GM19025 (cell line): ENCODE data around the gene PLTP.
"Not testable (repeated sequence)": the region's sequence is repeated elsewhere in the genome, so short reads cannot be mapped to it uniquely, and the experiment has no call there.

Experiments
- ATAC-seq: cut with Tn5 transposase; IDR thresholded peaks from one replicate; pipeline ENCODE4 v1.9.1; 2021; ENCODE audit warnings: mild to moderate bottlenecking, low read depth, moderate library complexity; ENCODE audit not compliant: unreplicated experiment

PLTP gene

DNA sequence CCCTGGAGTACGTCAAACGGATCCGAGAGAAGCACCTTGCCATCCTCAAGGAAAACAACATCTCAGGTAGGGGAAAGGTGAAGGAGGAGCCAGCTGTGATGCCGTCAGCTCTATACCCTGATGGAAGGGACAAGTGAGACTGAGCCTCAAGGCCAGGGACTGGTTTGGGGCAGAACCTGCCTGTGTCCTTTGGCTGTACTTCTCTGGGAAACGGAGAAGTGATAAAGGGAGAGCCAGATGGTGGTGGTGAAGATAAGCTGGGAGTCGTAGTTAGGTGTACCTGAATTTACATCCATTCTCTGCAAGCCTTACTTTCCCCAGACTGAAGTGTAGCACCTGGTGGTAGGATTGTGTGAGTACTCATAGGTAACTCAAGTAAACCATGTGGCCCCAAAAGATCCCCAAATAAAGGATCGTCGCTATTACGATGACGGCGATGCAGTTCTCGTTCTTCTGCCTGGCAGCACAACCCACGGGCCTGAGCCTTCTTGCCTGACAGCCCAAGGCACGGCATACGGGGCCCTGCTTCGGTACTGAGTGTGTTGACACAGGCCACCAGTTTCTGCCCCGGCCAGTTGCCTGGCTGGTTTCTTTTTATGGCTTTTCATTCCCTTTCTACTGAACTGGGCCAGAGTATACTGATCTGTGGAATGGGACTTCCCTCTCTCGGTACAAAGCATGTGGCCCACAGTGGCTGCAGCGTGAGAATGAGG is 33.2 kb upstream of the PLTP start:
- ATAC-seq: no peak

DNA sequence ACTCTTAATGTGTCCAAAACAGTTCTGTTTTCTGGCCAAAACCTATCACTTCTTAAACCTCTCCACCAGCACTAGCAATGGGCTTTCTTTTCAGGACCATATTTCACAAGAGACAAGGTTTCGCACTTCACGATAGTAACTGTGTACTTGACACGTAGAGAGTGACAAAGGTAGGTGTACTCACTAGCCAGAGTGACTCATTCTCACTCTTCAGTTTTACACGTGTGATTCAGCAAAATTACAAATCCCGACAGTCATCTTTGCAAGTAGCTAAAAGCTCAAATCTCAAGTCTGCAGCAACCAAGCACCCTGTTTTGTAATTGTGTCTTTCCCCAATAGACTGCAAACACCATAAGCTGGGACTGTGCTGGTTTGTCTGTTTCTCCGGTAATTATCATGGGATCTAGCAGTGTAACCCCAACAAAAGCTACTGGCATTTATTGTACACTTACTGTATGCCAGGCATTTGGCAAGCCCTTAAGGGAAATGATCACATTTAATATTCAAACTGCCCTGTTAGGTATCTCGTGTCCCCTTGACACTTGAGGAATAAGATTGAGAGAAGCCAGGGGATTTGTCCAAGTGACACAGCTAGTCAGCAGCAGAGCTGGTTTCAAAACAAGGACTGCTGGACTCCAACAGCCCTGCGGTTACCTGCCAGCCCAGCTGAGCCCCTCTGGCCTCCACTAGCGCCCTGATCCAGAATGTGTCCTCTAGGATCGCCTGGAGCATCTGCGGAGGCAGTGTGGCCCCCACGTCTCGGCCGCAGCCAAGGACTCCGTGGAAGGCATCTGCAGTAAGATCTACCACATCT is 32.4 kb upstream of the PLTP start:
- ATAC-seq: no peak

DNA sequence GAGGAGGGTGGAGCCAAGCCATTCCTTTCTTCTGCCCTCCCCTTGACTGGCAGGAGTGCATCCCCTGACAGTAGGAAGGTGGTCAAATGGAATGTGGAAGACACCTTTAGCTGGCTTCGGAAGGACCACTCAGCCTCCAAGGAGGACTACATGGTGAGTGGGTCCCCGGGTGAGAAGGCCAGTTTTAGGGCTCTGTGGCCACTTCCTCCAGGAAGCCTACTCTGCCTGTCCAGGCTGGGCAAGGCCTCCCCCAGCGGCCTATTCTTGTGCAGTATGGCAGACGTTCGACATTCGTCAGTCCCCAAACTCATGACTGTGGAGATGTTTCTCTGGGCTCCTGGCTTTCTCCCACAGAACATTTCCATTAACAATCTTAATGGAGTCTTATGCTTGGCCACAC is 31.7 kb upstream of the PLTP start:
- ATAC-seq: no peak

DNA sequence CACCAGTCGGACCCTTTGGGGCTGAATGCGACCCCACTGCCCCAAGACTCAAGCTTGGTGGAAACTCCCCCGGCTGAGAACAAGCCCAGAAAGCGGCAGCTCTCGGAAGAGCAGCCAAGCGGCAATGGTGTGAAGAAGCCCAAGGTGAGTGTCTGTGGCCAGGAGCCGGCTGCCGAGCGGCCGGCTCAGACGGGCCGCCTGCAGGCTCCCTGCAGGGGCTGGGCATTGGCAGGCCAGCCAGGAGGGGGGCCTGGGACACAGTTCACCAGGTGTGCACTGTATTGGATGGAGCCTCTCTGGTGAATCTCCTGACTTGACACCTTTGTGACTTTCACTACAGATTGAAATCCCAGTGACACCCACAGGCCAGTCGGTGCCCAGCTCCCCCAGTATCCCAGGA is 28.5 kb upstream of the PLTP start:
- no peak for ATAC-seq

DNA sequence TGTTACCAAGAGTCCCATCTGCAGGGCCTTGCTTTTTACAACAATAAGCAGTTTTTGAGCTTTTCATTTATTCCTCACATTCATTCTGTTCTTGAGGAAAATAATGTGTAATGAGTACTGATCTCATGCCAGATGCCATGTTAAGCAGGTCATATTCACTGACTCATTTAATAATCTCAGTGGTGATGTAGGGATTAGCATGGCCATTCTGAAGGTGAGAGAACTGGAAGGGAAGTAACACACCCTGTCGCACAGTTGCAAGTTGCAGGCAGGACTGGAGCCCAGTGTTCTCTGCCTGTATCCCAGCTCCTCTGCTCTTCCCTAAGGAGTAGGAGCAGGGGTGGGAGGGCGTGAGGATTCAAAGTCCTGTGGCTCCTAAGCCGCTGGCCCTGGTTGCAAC is 28.1 kb upstream of the PLTP start:
- ATAC-seq: no peak

DNA sequence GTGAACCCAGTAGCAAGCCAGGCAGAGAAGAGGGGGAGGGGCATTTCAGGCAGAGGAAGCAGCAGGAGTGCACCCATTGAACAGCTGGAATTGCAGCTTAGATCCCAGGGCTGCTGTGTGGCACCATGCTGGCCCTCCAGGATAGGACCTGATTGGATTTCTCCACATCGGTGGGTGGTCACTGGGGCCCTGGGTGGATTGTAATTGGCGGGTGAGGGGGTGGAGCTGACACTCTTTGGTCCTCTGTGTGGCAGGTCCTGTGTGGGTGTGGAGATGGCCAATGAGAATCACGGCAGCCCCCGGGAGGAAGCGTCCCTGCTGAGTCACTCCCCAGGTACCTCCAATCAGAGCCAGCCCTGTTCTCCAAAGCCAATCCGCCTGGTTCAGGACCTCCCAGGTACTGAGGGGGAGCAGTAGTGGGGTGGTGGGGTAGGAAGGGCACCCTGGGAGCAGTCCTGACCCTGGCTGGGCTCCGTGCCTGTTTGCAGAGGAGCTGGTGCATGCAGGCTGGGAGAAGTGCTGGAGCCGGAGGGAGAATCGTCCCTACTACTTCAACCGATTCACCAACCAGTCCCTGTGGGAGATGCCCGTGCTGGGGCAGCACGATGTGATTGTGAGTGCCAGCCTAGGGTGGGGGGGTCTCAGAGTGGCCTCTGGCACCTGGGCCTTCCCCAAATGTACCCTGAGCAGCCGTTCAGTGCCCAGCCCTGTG is 26.9 kb upstream of the PLTP start:
- no peak for ATAC-seq

DNA sequence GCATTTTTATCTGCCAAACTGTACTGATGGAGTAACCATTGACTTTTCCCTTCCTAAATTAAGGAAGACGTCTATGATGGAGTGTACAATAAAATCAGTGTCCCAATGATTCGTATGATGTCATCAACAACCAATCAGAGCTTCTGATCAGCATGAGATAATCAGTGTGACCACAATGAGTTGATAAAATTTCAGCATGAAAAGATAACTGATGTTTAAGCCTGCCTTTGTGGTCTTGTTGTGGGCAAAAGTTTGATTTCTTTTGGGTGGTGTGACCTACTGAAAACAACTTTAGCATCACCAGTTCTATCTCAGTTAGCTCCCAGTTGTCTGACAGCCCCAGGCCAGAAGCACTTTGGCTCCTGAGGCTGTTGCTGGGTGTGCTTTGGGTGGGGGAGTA is 25.8 kb upstream of the PLTP start:
- no peak for ATAC-seq

DNA sequence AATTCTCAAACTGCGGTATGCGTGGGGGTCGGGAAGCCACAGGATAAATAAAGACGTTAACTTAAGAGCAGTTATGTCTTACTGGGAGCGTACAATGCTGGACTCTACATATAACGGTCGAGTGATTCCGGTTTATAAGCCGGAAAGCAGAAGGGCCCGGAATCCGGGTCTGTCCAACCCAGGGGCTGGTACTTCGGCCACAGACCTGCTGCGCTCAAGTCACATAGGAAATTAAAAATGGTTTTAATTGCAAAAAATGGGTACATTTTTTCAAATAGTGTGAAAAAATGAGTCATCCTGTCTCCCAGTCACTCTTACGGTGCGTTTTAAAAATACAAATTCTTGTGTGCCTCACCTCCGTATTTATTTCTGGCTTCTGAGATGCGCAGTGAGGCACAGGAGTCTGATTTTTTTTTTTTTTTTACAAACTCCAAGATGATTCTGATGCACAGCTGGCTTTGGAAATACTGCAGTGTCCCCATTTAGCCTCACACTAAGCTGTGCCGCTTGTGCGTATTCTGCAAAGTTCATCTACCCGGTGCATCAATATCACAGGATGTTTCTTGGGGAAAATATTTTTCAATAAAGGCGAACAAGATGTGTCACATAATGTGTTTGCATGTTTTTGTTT is 23.6 kb upstream of the PLTP start:
- ATAC-seq: peak; percentile 1

DNA sequence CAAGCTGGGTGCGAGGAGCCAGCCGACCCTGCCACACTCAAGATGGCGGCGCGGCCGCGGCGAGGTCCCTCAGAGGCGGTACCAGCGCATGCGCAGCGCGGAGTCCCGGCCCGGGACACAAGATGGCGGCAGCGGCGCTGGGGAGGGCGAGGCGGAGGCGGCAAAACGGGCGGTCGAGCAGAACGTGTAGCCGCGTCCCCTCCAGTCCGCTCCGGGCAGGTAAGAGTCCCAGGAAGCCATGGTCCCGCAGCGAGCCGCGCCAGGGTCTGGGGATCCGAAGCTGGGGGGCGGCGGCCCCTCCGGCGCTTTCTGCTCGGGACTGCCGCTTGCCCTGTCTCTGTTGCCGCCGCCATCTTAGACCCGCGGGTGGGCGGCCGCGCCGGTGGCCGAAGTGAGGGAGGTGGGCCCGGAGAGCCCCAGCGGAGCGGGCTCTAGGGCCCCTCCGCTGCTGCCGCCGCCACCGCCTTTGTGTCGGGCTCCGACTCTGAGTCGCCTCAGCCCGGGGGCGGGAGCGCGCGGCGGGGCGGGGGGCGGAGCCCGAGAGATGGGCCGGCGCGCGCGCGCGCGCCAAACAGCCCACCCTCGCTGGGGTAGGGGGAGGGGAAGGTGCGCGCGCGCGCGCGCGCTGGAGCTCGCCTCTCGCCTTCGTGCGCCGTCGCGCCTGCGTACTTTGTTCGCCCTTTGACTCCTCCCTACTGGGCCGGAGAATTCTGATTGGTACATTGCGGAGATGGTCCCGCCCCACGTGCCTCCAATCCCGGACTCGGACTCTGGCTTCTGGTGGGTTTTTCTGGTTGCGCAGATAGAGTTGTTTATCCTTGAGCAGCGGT is 22.8 kb upstream of the PLTP start, which contains the start of gene PCIF1:
Gene PCIF1, plus strand, starts transcription at position 98 of the 830 bp plus-strand sequence. CDS start 4,317 bp downstream, outside the sequence.
- peak; percentile 70 for ATAC-seq

DNA sequence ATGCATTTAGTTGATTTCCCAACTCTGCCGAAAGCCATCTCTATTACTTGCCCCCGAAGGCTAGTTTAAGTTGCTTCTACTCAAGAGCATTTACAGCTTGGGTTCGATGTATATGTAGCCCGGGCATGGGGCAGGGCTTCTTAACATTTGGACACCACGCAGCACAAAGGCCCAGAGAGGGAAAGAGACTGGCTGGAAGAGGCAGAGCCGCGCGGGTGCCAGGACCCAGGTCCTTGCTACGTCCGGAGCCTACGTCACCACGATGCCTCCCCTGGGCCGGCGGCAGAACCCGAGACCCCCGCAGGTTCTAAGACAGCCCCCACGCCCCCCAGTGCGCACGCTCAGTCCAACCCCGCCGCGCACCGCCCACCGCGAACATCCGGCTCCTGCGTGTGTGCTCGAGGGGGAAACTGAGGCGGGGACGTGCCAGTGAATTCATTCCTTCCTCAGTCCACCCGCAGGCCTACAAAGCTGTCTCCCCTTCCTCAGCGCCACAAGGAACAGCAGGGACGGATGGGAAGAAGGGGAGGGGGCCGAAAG is 22.2 kb upstream of the PLTP start:
- ATAC-seq: peak; percentile 14

DNA sequence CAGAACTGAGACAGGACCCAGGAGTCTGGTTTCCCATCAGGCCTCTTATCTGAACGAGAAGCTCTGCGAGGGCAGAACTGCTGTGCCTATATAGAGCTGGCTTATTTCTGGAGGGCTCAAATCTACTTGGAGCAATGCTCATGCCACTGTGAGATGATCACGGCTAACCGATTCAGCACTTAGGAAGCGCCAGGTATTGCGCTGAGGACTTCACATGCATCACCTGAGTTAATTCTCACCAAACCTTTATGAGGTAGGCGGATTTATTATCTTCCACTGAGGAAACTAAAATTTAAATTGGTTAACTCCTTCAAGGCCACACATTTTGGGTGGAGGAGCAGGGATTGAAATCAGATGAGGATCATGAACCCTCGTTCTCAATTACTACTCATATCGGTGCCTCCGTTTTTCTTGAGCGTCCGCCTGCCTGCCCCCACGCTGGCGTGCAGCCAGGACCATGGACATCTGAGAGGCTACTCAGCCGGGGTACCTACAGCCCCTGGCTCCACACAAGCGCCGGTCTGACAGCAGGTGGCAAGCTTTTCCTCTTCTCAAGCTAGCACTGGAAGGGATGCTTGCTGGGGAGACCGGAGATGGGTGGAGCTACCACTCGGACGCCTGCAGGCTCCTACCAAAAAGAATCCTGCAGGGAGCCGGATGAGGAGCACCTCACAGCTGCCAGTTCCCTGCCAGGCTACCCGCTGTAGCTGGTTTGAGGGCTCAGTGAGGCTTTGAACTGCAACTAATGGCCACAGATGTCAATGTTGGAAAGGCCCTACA is 21.5 kb upstream of the PLTP start:
- no peak for ATAC-seq

DNA sequence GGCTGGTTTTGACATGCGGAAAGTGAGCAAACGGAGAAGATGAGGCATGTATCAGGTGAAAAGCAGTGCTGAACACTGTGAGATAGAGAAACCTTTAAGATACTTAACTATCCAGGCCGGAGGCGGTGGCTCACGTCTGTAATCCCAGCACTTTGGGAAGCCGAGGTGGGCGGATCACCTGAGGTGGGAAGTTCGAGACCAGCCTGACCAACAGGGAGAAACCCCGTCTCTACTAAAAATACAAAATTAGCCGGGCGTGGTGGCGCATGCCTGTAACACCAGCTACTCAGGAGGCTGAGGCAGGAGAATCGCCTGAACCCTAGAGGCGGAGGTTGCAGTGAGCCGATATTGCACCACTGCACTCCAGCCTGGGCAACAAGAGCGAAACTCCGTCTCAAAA is 19.7 kb upstream of the PLTP start:
- not testable (repeated sequence) for ATAC-seq

DNA sequence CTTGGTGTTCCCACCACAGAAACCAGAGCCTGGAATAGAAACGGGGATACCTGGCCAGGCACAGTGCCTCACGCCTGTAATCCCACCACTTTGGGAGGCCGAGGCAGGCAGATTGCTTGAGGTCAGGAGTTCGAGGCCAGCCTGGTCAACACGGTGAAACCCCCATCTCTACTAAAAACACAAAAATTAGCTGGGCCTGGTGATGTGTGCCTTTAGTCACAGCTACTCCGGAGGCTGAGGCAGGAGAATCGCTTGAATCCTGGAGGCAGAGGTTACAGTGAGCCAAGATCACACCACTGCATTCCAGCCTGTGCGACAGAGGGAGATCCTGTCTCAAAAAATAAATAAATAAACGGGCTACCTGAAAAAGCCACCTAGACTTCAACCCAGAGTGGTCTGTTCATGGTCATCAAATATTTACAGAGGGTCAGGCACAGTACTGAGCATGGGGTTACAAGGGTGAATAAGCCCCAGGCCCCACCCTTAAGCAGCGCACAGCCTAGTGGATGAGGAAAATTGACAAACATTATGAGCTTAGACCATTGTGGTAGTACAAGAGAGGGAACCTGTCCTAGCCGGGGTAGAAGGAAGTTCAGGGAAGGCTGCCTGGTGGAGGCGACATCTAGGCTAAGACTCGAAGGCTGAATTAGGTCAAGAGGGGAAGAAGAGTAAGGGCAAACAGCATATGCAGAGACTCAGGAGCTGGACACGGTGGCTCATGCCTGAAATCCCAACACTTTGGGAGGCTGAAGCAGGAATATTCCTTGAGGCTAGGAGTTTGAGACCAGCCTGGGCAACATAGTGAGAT is 15.3 kb upstream of the PLTP start:
- no peak for ATAC-seq

DNA sequence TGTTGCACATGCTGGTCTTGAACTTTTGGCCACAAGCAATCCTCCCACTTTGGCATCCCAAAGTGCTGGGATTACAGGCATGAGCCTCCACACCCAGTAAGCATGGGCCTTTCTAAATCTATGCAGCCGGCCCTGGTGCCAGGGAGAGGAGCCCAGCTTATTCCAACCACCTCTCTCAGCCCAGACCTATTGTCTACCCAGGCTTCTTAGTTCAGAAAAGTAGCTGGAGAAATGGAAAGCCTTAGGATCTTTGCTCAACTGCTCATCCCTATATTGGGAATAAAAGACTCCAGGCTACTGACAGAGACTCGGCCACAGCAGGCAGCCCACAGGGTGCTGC is 14.7 kb upstream of the PLTP start:
- no peak for ATAC-seq

DNA sequence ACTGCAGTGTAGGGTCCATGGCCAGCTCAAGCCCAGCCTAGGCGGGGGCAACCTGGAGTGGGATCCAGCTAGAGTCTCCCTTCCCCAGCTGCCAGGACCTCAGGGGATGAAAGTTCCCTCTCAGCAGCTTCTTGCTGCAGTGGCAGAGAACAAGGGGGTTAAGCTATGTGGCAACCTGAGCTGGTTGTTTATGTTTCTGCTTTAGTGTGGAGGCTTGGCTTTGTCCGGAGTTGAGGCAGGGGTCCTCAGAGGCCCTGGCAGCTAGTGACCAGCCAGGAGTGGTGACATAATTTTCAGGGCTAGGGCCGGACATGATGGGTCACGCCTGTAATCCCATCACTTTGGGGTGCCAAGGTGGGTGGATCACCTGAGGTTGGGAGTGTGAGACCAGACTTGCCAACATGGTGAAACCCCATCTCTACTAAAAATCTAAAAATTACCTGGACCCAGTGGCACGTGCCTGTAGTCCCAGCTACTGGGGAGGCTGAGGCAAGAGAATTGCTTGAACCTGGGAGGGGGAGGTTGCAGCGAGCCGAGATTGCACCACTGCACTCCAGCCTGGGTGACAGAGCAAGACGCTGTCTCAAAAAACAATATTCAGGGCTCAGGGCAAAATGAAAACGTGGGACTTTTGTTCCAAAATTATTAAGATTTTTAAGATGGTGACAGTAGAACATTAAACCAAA is 14.0 kb upstream of the PLTP start:
- no peak for ATAC-seq

DNA sequence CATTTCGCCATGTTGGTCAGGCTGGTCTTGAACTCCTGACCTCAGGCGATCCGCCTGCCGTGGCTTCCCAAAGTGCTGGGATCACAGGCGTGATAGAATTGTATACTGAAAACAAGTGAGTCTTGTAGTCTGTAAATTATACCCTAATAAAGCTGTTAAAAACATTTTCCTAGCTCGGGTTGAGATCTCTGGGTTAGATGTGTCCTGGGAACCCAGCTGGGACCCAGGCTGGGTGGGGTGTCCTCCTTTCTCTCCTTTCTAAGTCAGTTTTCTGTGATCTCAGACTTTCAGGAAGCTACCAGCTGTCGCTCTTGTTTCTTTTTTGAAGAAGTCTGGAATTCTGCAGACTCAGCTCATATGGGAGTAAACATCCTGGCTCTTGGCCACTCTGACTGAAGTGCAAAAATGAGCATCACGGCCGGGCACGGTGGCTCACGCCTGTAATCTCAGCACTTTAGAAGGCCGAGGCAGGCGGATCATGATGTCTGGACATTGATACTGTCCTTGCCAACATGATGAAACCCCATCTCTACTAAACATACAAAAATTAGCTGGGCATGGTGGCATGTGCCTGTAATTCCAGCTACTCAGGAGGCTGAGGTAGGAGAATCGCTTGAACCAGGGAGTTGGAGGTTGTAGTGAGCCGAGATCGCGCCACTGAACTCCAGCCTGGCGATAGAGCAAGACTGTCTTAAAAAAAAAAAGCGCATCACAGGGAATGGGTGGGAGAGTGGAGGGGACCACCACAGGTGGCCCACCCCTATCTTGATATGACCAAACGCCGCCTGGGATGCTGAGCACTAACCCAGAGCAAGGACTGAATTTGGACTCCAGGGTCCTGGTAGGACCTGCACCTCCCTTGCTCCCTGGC is 12.7 kb upstream of the PLTP start:
- ATAC-seq: no peak
